Measurements from ENCODE around the gene AGPAT1.

DNA sequence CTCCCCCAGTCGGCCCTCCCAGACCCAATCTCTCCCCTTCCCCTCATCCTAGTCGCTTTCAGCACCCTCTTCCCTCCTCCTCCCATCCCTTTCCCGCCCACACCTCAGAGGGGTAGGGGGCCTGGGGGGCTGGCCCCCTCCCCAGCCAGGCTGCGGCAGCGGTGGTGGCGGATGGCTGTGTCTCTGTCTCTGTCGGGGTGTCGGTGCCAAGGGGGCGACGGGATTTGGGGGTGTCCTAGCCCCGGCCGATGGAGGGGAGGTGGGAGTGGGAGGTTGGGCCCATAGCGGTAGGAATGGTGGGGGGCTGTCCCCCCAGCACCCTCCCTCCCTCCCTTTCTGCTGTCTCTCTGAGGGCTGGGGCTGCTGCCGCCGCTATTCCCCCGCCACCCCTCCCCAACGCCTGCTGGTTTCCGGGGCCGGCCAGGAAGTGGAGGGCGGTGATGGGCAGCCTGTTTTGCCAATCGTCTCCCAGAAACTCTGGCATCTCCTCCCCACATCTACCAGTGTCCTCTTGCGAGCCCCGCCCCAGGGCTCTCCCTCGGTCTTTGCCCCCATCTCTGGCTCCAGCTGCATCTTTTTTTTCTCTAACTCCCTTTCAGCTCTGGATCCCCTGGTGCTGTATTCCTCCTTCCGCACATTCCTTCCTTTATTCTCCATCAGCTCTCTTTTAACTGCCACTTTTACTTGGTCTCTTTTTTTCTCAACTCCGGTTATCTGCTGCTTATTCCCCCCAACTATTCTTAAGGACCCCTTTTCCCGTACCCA is at the start of gene AGPAT1:
- TF ChIP-seq EZH2 (IDR thresholded peaks at IDR 0.05) (no peak), FOXP2 (optimal IDR thresholded peaks at IDR 0.05; ENCODE audit: control extremely low read depth, extremely low read length, insufficient read depth) (no peak), POLR2AphosphoS5 (IDR thresholded peaks at IDR 0.05; ENCODE audit: borderline replicate concordance, low read depth, low read length) (peak; percentile 86)
